Myometrial cell (primary cell): ENCODE results near the gene LINGO4. TPM values are rescaled to one million over a fixed set of nuclear protein-coding genes. Genes with fewer than 3 reads are reported as not detected.

Experiments used
- total RNA-seq: library from RNA; depleted of rRNA; stranded (reverse); fragments of >200 nt; gene quantifications from 2 replicates; pipeline ENCODE4 v1.2.3, GENCODE V29; 2015

The LINGO4 gene, protein sequence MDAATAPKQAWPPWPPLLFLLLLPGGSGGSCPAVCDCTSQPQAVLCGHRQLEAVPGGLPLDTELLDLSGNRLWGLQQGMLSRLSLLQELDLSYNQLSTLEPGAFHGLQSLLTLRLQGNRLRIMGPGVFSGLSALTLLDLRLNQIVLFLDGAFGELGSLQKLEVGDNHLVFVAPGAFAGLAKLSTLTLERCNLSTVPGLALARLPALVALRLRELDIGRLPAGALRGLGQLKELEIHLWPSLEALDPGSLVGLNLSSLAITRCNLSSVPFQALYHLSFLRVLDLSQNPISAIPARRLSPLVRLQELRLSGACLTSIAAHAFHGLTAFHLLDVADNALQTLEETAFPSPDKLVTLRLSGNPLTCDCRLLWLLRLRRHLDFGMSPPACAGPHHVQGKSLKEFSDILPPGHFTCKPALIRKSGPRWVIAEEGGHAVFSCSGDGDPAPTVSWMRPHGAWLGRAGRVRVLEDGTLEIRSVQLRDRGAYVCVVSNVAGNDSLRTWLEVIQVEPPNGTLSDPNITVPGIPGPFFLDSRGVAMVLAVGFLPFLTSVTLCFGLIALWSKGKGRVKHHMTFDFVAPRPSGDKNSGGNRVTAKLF
- not detected in 2 replicates for total RNA-seq

DNA sequence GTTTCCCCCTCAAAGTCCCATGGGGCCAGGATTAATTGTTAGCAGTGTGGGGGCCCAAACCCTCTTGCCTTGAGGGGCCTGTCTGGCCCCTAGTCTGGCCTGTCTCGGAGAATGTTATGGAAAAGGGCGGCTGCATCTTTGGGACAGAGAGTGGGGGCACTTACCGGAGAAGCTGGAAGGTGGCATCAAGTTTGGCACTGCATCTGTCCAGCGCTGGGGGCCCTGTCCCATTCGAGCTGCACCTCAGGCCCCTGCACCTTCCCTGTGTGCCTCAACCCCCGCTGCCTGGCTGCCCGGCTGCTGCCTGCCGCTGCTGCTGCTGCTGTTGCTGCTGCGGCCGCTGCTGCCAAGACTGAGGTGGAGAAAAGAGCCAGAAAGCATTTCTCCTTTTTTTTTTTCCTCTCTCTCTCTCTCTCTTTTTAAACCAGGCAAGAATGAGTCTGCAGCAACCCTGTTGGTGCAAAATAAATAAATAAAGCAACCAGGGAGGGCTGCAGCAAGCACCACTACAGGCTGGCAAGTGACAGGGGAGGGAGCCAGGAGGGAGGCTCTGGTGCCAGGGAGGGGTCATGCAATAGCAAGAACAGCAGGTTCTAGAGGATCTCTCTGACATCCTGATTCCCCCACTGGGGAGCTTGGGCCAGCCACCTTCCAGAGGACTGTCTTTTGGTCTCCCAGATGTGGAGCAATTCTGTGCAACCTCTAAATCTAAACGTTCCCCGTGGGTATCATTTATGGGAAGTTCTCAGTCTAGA is at the start of gene LINGO4:
Gene LINGO4 (minus strand): TSS at position 354 of the 755 bp plus-strand sequence. CDS start 2,715 bp downstream, outside the sequence.

GRCh38 chr1:151853411-151853943 is 48.3 kb upstream of the LINGO4 start, which contains the start of gene THEM5:
THEM5 (minus strand) TSS chr1:151853712; CDS start chr1:151853565, 147 bp downstream.

DNA sequence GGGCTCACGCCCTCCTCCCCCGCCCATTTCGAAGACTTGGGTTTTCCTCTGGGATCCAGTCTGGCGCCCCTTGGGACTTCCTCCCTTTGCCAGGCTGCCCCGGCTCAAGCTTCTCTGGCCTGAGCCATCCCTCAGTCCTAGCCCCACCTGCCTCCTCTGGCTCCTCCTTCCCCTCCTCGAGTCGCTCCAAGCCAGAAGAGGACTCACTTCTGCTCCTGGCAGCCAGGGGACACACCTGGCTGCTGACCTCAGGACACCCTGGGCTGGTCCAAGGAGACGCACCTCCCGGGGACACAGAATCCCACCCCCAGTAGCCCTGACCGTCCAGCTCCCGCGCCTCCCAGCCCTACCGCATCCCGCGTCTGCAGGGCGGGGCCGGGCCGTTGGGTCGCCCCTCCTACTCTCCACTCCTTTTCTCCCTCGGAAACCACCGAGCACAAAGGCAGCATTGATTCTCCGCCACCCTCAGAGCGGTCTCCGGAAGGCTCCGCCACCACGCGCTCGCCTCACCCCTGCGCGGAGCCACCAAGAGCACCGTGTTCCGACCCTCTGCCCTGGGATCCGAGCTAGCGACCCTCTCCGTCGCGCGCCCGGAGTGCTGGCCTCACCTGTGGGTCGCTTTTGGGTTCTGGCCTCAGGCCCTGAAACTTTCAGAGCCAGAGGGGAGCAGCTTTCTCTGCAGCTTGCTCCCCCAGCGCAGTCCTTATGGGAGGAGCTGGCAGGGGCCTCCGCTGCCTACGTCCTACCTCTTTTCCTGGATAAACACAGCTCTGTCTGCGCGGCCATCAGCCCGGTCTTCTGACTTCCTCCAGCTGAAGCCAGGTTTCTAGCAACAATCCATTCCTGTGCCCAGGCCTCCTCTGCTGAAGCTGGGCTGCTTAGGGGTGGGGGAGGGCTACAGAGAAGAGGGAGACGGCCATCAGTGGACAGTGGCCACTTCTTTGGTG is 34.5 kb upstream of the LINGO4 start, which contains the start of gene C2CD4D:
Gene C2CD4D (minus strand): TSS at position 364 of the 947 bp plus-strand sequence. CDS start 831 bp downstream, outside the sequence.

GRCh38 chr1:151831605-151832004 is 26.4 kb upstream of the LINGO4 start, which contains the start of gene RORC:
RORC (minus strand) TSS chr1:151831802; CDS start chr1:151831764, 38 bp downstream.

GRCh38 chr1:151790071-151790939 is 14.9 kb downstream of the LINGO4 start, which contains the start of gene TDRKH:
TDRKH (minus strand) TSS chr1:151790500; CDS start chr1:151783022, 7,478 bp downstream.

GRCh38 chr1:151762941-151763921 is 42.0 kb downstream of the LINGO4 start, which contains the start of gene MRPL9:
MRPL9 (minus strand) TSS chr1:151763496; CDS start chr1:151763479, 17 bp downstream.

Other genes starting within 250 kb of the LINGO4 start
- gene SNX27, start 193.4 kb downstream of the LINGO4 start, total RNA-seq: 13.3 and 16.0 TPM in 2 replicates
- 0.86 TPM in 1 of 2 replicates, not detected in the other for gene CELF3, start 88.6 kb downstream of the LINGO4 start, total RNA-seq
- gene RIIAD1, start 83.9 kb downstream of the LINGO4 start, total RNA-seq: not detected in 2 replicates
- gene MRPL9, start 41.9 kb downstream of the LINGO4 start, total RNA-seq: 85.8 and 118 TPM in 2 replicates
- gene TDRKH, start 14.9 kb downstream of the LINGO4 start, total RNA-seq: 5.8 and 9.5 TPM in 2 replicates
- gene RORC, start 26.4 kb upstream of the LINGO4 start, total RNA-seq: not detected in 2 replicates
- gene C2CD4D, start 34.4 kb upstream of the LINGO4 start, total RNA-seq: not detected in 2 replicates
- not detected in 2 replicates for gene THEM5, start 48.3 kb upstream of the LINGO4 start, total RNA-seq
- 5.2 and 11.3 TPM in 2 replicates for gene THEM4, start 104.1 kb upstream of the LINGO4 start, total RNA-seq
- gene S100A10, start 188.4 kb upstream of the LINGO4 start, total RNA-seq: 148 and 157 TPM in 2 replicates
- gene S100A11, start 231.6 kb upstream of the LINGO4 start, total RNA-seq: 548 and 613 TPM in 2 replicates